Measurements from ENCODE around the gene SAMD10.

DNA sequence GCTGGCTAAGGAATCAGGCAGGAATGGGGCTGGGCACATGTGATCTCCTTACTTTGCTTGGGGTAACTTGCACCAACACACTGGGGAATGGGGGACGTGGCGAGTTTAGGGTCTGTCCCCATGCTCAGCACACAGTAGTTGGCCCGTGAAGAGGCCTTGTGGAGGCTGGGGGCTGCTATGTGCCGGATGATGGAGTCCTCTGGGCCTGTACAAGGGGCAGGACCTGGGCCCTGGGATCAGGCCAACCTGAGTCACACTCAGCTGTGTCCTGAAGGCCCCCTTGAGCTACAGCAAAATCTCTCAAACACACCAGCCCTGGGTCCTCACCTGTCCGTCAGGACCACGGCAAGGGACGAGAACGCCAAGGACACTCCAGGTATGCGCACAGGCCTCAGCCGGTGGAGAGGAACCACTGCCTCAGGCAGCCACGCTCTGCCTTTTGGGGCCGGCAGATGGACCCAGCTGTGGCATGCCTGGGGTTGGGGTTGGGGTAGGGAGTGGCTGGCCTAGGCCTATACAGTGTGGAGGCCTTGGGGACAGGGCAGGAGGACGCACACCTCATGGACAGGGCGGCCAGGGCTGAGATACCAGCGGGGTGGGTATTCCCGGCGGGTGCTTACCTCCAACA lies 34.3 kb downstream of the SAMD10 start:
- TF ChIP-seq, protein P1, sequence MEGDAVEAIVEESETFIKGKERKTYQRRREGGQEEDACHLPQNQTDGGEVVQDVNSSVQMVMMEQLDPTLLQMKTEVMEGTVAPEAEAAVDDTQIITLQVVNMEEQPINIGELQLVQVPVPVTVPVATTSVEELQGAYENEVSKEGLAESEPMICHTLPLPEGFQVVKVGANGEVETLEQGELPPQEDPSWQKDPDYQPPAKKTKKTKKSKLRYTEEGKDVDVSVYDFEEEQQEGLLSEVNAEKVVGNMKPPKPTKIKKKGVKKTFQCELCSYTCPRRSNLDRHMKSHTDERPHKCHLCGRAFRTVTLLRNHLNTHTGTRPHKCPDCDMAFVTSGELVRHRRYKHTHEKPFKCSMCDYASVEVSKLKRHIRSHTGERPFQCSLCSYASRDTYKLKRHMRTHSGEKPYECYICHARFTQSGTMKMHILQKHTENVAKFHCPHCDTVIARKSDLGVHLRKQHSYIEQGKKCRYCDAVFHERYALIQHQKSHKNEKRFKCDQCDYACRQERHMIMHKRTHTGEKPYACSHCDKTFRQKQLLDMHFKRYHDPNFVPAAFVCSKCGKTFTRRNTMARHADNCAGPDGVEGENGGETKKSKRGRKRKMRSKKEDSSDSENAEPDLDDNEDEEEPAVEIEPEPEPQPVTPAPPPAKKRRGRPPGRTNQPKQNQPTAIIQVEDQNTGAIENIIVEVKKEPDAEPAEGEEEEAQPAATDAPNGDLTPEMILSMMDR (IDR thresholded peaks at IDR 0.05) = no peak
- no peak for TF ChIP-seq POLR2A (IDR thresholded peaks at IDR 0.05)
- TF ChIP-seq POLR2AphosphoS5 (IDR thresholded peaks at IDR 0.05) = no peak
- TF ChIP-seq EP300 (IDR thresholded peaks at IDR 0.05; ENCODE audit: low read depth) = no peak

All from transverse colon (tissue), 4 donors.